Measurements from ENCODE around the gene TRAF4. TPM values are rescaled to one million over a fixed set of nuclear protein-coding genes. Genes with fewer than 3 reads are reported as not detected.

The TRAF4 gene
- total and polyA plus RNA-seq, 9 of the 15 experiments (the other 6 are each of a cell fraction or from before 2014, with no cell fraction given) = 2.4 to 147 (median 72.4) TPM

GRCh38 chr17:28723159-28723835 lies 20.5 kb upstream of the TRAF4 start:
- in situ Hi-C loops (cut with MboI) = no loop called here
- peak overlapping the region; percentile 95 for H3K27ac ChIP-seq (ENCODE audit: extremely low read depth, low read depth, low read length)
- no peak for FAIRE-seq
- no peak for TF ChIP-seq ZNF518B (CRISPR knock-in tag; IDR thresholded peaks at IDR 0.05)
- TF ChIP-seq CREM (IDR thresholded peaks at IDR 0.05; ENCODE audit: low read depth) = no peak
- TF ChIP-seq RFX7 (CRISPR knock-in tag; IDR thresholded peaks at IDR 0.05) = no peak
- no peak for TF ChIP-seq FOXK2 (conservative IDR thresholded peaks at IDR 0.05 in 1 of 2, IDR thresholded peaks at IDR 0.05 in 1 of 2; ENCODE audit: low read depth in 2 of 2)
- TF ChIP-seq RBFOX2 (IDR thresholded peaks at IDR 0.05; ENCODE audit: low read depth, low read length) = 0 out of 2 replicates have a peak, but pooled peaks have one; percentile 37
- TF ChIP-seq ARID1B (IDR thresholded peaks at IDR 0.05) = no peak
- peak; percentile 85 for TF ChIP-seq ZNF316 (IDR thresholded peaks at IDR 0.05)
- no peak for TF ChIP-seq TRIM28 (IDR thresholded peaks at IDR 0.05)
- no peak for TF ChIP-seq YY1 (IDR thresholded peaks at IDR 0.05; ENCODE audit: borderline replicate concordance in 1 of 3, control insufficient read depth in 1 of 3, extremely low read depth in 1 of 3, insufficient read depth in 3 of 3, insufficient read length in 1 of 3, insufficient replicate concordance in 2 of 3, low read depth in 1 of 3, low read length in 2 of 3)
- no peak for TF ChIP-seq CBX8 (IDR thresholded peaks at IDR 0.05; ENCODE audit: borderline replicate concordance, extremely low read depth, low read depth, low read length, poor library complexity, severe bottlenecking)
- no peak for TF ChIP-seq HLTF (IDR thresholded peaks at IDR 0.05)
- no peak for TF ChIP-seq NR3C1 (CRISPR knock-in tag; IDR thresholded peaks at IDR 0.05)
- 0 out of 2 replicates have a peak, but pooled peaks have one; percentile 35 for TF ChIP-seq ZNF609 (CRISPR knock-in tag; IDR thresholded peaks at IDR 0.05; ENCODE audit: borderline replicate concordance)

More at GRCh38 chr17:28723159-28723835, 20.5 kb upstream of the TRAF4 start:
- Histone ChIP-seq H3K79me2 (ENCODE audit: control insufficient read depth, insufficient read depth, low read length) (peaks cover 79% of the 10 kb centered on the region), H3K9me1 (ENCODE audit: control insufficient read depth, insufficient read depth, low read length) (no peaks in the 10 kb centered on the region), H3K9me3 (replicated peaks; ENCODE audit: control insufficient read depth, insufficient read depth, low read depth, low read length) (no peaks in the 10 kb centered on the region), H3K27me3 (ENCODE audit: control insufficient read depth in 2 of 2, insufficient read depth in 2 of 2, low read length in 2 of 2) (no peaks in the 10 kb centered on the region), H3K4me1 (replicated peaks in 1 of 2; ENCODE audit: control insufficient read depth in 2 of 2, insufficient read depth in 2 of 2, low read length in 2 of 2) (peaks cover 53 to 58% of the 10 kb centered on the region in 2 experiments), H3K4me3 (peak overlapping the region; percentile 75), H3K36me3 (ENCODE audit: control insufficient read depth, insufficient read depth, low read length) (peaks cover 56% of the 10 kb centered on the region), H3K9ac (ENCODE audit: insufficient read depth in 1 of 2, low read depth in 2 of 2, low read length in 2 of 2) (peak overlapping the region; percentile 97 to 100; a peak in 3 of 4 replicates), H4K20me1 (replicated peaks; ENCODE audit: control insufficient read depth, insufficient read depth, low read length) (peaks cover 48% of the 10 kb centered on the region), H2AFZ (ENCODE audit: low read depth, low read length) (no peak overlapping the region), H3K4me2 (ENCODE audit: insufficient read depth, low read length) (peak overlapping the region; percentile 96)
- 42% methylated on average over 6 of the region's 6 CpGs for WGBS (ENCODE audit: insufficient coverage, low coverage, missing lambda C conversion rate)
- DNase-seq (ENCODE audit: extremely low read depth in 1 of 4, low spot score in 3 of 4) (no peak), ATAC-seq (no peak)
- BruUV-seq (replicated peaks) = no TSS peak
- ChIA-PET CTCF (ENCODE audit: low intra/inter-chr PET ratio) (no interaction called here), POLR2A (interaction anchor here (0.6 to 11.1 kb wide), 8 partner anchors 11 to 230 kb away, joined by 3 to 367 read pairs (median 8); partner anchors contain the start of genes PROCA1, SDF2, SUPT6H and TRAF4)
- intact Hi-C loops (cut with micrococcal nuclease) = loop anchor here (10.0 kb wide), 1 partner anchor 392 kb away; no protein-coding TSS in a partner anchor

Data from K562 (cell line).